H1 (cell line): Measurements from ENCODE around the gene VPS18. TPM values are rescaled to one million over a fixed set of nuclear protein-coding genes. Genes with fewer than 3 reads are reported as not detected.
A peak's percentile ranks its signal among the peaks of the same experiment; 100 is the strongest.

ENCODE experiments used
- FOSL1 ChIP-seq: IDR thresholded peaks from 2 replicates; pipeline ENCODE4 v1.6.1; 2011; ENCODE audit warnings: mild to moderate bottlenecking, low read depth, low read length, moderate library complexity; ENCODE audit not compliant: insufficient read depth
- HDAC6 ChIP-seq: IDR thresholded peaks from one replicate; pipeline ENCODE4 v1.7.1; 2012; ENCODE audit warnings: low read depth, mild to moderate bottlenecking, inconsistent platforms, low read length, moderate library complexity
- POLR2AphosphoS5 ChIP-seq: IDR thresholded peaks from 2 replicates; pipeline ENCODE4 v1.6.1; 2011; ENCODE audit warnings: low read depth, low read length
- ZNF274 ChIP-seq: IDR thresholded peaks from 2 replicates; pipeline ENCODE4 v1.7.0; 2012; ENCODE audit warnings: low read length, borderline replicate concordance; ENCODE audit errors: extremely low read depth
- polyA plus RNA-seq, 7 experiments: library from polyadenylated mRNA; depleted of rRNA in 3 of 7; stranded (reverse) in 5 of 7; unstranded in 2 of 7; fragments of >200 nt in 5 of 7; fragments of 200-250 nt in 2 of 7; gene quantifications; 1 replicate in 5 of 7; 2 replicates in 1 of 7; 4 replicates in 1 of 7; pipeline versions ENCODE4 v1.2.1 to v1.2.3, GENCODE V29; 2011 to 2013; ENCODE audit warnings: missing spikeins in 2 of 7, mixed read lengths in 2 of 7
- total RNA-seq: library from RNA; stranded (reverse); fragmentation: NEBNext Ultra II Directional; extraction: Animal tissue kit (Norgen Biotek cat#: 25700); gene quantifications from 2 replicates; pipeline ENCODE4 v1.2.1, GENCODE V29; 2021

VPS18 gene
- total and polyA plus RNA-seq, 2 of the 8 experiments (the other 6 are each of a cell fraction or from before 2014, with no cell fraction given) = 28.9 to 32.7 TPM

DNA sequence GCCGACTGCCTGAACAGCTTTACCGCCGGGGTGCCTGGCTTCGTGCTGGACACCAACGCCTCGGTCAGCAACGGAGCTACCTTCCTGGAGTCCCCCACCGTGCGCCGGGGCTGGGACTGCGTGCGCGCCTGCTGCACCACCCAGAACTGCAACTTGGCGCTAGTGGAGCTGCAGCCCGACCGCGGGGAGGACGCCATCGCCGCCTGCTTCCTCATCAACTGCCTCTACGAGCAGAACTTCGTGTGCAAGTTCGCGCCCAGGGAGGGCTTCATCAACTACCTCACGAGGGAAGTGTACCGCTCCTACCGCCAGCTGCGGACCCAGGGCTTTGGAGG is 49.6 kb upstream of the VPS18 start (continued):
- peak; percentile 22; the same call in 1 of the 2 replicates for TF ChIP-seq POLR2AphosphoS5
- no peak for TF ChIP-seq ZNF274
- TF ChIP-seq FOSL1 = no peak
- TF ChIP-seq HDAC6 = no peak
